ENCODE results near the gene CELF4.

The CELF4 gene

DNA sequence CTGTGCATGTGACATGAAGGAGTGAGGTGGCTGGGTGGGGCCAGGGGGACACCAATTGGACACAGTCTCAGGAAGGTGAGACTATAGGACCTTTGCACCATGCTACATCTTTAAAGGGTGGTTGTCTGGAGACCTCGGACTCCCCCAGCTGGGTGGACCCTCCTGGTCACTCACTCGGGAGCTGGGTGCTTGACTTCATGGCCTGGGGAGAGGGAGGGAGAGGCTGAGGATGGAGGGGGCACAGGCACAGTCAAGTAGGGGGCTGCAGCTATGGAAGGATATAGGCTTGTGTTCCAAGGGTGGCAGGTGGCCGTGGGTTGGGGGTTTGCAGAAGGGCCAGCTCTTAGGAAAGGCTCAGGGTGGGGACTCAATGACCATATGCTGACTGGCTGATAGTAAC, 7.1 kb upstream of the CELF4 start:
- DNase-seq (ENCODE audit: low read depth in 2 of 2) = no peak

DNA sequence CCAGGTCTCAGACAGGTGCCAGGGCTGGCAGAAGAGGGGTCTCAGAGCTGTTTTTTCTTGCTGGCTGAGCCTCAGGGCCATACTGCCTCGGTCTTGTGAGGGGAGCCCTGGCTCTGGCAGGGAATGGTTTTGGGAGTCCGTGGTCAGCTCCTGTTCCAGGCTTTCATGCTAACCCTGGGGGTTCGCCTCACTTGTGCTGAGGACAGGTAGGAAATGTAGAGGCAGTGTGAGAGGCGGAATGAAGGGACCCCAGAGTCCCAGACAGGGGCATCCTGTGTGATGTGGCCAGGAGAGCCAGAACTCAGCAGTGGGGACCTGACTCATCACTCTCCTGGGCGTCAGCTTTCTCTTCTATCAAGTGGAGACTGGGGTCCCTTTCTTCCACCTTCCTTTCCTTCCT, 5.7 kb upstream of the CELF4 start:
- DNase-seq (ENCODE audit: low read depth in 2 of 2) = no peak

DNA sequence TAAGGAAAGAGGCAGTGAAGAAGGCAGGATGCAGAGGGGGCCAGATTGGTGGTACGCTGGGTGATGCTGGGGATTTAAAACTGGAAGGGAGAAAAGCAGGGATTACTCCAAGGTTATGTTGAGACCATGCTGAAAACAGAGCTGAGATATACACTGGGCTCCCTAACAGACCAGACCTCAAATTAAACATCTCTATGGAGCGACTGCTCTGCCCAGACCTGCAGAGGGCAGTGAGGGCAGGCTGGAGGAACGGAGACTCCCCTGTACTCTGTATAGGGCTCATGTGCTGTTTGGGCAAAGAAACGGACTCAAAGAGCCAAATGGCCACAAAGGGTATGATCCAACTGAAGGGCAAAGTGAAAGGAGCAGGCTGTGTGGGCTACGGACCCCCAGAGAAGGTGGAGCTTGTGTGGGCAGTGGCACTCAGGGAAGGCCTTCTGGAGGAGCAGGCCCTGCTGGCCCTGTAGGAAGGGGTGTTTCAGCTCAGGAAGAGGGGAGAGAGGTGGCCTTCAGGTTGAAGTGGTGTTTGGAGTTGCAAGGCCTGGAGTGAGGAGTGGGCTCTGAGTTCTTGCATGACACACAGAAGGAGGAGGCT, 4.8 kb upstream of the CELF4 start:
- DNase-seq (ENCODE audit: low read depth in 2 of 2) = no peak

DNA sequence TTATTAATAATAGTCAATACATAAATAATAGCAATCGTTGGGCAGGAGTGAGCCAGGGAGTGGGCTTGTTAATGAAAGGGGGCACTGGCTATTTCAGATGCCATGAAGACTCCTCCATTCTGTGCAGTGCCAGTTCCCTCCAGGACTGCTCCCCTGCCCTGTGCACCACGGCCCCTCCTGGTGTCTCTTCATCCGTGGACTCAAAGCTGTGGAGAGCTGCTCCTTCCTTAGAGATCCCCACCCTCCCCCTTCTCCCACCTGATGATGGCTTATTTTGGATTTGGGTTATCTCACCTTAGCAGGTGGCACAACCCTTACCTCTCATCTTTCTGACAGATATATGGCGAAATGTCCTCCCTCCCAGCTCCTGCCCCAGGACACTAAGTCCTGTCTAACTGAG, 3.1 kb upstream of the CELF4 start:
- DNase-seq (ENCODE audit: low read depth in 2 of 2) = no peak

DNA sequence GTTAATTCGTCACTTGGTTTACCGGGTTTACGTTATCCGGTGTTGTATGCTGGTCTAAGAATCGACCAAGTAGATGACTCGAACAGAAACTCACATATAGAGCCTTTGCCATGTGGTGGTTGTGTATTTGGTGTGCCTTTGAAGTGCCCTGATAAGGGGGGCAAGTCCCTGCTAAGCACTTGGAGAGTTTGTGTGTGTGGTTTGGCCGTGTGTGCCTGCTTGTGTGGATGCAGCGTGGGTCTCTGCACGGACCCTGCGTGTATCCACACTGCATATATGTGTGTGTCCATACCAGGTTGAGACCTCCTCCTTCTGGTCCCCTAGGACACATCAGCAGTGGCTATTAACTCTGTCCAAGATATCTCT, 2.4 kb upstream of the CELF4 start:
- no peak for DNase-seq (ENCODE audit: low read depth in 2 of 2)

DNA sequence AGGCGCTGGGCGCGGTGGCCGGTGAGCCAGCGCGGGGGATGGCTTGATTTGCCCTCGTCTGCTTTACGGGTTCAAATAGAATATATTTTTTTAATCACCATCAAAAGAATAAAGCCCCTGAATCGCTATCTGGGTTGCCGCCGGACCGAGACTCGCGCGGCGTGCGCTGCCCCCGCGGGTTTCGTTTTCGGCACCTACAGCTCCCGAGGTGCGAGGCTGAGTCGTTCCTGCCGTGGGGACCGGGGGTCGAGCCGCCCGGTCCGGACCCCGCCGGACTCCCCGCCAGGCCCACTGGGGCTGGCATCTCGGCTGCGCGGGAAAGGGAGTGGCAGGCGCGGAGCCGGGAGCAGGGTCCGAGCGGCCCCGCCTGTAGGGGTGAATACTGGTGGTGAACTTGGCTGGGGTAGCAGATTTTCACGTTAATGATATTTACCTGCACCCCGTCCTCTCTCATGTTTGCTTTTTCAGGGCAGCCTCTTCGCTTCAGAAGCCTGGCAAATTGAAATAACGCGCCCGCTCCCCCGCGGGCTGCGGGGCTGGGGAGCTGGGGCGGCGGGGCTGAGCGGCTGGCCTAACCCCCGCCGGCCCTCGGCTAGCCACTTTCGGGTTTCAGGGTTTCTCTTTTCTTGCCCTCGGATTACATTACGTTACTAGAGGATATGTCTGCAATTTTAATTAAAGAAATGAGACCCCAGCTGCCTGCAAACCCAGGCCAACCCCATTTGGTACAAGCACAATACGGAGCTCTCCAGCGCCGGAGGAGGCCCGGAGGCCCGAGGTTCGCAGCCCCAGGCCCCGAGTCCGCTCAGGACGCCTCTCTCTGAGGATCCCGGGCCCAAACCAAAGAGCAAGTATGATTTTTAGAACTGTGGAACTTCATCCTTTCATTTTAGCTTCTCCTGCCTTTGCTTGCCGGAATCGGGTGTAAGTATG, 1.7 kb upstream of the CELF4 start:
- DNase-seq (ENCODE audit: low read depth in 2 of 2) = no peak

DNA sequence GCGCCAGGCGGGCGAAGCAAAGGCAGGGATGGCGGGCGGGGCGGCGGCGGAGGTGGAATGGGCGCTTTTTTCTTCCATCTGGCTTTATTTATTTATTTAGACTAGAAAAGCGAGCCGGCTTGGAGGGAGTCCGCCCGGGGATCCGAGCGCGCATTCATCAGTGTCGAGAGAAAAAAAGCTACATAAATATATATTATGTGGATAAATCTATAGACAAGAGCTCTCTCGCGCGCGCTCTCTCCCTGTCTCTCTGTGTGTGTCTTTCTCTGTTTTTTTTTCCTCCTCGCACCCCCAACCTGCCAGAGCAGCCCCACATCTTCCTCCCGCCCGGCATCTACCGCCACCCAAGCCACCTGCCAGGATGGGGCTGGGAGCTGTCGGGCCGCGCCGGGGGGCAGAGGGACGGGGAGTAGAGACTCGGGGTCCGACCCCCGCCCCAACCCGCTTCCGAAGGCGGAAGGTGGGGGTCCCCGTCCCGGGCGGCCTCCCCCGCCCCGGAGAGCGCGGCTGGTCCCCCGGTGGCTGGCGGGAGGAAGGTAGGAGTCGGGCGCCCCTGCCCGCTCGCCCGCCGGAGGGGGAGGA, 972 bp upstream of the CELF4 start:
- DNase-seq (ENCODE audit: low read depth in 2 of 2) = no peak

DNA sequence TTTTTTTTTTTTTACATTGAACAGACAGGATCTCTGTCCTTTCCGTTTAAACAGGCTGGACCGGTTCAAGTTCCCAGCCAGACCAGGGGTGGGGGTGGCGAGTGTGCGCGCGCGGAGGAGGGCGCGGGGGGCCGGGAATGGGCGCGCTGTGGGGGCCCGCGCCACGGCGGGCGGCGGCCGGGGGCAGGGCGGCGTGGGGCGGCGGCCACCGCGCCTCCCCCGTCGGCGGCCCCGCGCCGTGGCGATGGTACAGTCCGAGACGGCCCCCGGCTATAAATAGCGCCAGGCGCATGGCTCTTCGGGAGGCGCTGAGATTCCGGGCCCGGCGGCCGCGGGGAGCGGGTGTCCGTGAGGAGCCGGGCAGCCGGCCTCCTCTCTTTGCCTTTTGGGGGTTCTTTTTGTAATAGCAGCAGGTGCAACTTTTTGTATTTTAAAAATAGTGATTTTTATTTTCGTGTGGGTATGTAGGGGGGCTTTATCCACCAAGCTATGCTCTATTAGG, 430 bp upstream of the CELF4 start:
- DNase-seq (ENCODE audit: low read depth in 2 of 2) = no peak

DNA sequence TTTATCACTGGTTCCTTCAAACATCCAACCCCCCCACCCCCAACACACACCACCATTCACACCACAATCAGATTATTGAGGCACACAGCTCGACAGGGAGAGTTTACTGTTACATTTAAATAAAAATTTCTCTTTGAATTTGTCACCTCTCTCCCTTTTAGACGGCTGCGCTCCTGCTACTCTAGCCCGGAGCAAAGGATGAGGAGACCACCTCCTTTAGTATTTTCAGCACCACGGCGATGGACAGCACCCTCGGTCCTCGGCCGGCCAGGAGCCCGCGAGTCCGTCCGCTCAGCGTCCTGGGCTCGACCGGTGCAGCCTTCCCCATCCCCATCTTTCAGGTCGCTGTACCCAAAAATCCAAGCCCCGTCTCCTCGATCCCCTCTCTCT, 892 bp downstream of the CELF4 start:
- no peak for DNase-seq (ENCODE audit: low read depth in 2 of 2)

DNA sequence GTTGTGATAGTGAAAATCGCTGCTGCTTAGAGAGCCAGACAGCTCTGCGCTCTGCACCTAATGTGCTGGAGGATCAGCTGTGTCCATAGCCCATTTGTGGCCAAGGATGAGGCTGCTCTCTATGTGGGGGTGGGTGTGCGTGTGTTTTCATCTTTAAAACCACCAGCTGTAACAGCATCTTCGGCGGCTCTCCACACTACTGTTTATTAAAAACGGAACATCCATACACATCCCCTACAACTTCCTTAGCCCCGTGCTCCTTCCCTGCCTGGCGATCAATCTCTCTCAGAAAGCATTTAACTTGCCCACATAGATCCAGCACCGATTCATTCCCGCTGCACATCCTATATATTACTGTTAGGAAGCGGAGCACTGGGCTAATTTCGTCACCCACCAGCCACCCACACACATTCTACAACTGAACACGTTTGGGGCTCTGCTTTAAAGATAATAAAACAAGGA, 1.6 kb downstream of the CELF4 start:
- DNase-seq (ENCODE audit: low read depth in 2 of 2) = no peak

DNA sequence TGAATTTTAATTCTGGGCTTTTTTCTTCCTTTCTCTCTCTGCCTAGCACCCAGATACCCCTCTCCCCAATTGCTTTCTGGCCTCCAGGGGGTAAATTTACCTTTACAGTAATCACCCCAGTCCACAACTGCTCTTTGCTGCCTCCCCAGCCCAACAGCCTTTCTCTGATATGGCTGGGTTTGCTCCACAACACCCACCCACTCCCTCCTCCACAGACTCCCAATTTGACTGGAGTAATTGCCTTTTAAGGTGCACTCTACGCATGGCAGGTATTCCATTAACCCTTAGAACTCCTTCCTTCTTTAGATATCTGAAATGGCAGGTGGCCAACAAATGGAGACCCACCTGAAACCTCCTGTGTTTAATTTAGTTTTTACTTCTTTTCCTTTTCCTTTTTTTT, 3.6 kb downstream of the CELF4 start:
- DNase-seq (ENCODE audit: low read depth in 2 of 2) = no peak

DNA sequence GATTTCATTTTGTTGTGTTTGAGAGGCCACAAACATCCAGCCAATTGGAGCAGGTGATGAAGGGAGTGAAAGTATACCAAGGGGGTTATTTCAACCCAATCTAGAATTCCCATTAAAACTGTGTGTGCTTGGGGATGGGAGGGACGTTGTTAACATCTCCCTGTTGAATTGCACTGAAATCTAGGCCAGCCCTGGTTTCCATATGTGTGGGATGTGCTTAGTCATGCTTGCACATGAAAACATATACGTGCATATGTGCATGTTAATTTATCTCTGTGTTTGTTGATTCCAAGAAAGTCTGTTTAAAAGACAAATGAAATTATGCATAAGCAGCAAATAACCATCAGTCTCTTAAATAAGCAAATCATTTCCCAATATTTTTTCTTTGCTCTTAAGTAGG, 5.6 kb downstream of the CELF4 start:
- DNase-seq (ENCODE audit: low read depth in 2 of 2) = no peak

DNA sequence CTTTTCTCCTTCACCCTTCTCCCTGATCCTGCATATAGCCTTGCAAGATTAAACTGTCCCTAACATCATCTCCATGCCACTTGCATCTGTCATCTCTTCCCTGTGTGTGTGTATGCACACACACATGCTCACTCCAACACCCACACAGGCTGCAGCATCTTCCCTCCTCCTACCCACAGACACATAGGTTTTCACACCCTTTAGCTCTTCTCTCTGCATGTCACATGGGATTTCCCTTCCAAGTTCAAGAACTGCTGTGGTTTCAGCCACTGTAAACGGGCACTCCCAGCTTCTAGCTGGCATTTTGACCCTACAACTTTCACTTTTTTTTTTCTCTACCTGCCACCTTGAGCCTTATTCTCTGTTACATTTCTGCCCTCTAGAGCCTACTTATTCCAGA, 6.4 kb downstream of the CELF4 start:
- no peak for DNase-seq (ENCODE audit: low read depth in 2 of 2)

DNA sequence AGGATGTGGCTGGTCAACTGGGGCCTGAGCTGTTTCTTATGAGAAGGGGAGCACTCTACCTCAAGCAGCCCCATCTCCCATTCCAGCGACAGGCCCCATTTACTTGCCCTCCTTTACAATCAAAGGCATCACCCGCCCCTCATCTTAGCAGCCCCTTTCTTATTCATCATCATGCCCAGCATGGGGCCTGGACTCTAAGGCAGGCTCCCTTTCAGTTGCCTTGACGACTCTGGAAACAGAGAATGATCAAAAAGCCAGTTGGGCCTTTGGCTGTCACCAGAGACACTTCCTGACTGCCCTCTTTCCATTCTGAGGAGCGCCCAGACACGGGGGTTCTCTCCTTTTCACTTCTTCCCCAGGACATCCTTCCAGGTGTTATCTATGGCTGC, 11.2 kb downstream of the CELF4 start:
- no peak for DNase-seq (ENCODE audit: low read depth in 2 of 2)

DNA sequence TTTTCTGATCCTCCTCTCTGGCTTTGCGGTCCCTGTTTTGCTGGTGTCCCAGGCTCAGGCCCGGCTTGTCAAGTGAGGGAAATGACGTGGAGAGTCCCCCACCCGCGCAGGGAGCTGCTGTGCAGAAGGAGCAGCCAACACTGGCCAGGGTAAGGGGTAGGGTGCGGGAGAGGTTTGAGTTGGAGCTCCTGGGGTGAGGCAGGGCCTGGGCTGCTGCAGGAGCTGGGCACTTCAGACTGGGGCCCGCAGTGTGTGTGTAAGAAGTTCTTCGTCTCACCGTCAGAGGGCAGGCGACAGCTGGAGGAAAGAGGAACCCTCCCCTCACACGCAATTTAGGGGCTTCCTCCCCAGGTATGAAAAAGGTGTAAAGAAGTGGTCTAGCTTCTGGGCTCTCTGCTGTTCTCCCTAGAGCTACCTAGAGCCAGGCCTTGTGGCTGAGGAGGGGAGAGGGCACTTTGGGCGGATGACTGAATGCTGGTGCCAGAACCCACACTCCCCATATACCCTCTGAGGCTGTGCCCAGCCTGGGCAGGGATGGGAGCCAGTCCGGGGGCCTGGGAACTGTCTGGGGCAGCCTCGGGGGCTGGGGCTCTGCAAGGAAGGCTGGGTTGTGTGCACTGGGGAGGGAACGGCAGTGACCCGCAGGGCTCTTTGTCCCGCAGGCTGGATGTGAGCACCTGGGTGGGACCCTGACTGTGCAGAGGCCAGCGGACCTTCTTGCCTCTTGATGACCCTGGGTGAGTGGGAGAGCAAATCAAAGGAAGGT, 11.8 kb downstream of the CELF4 start:
- DNase-seq (ENCODE audit: low read depth in 2 of 2) = no peak

DNA sequence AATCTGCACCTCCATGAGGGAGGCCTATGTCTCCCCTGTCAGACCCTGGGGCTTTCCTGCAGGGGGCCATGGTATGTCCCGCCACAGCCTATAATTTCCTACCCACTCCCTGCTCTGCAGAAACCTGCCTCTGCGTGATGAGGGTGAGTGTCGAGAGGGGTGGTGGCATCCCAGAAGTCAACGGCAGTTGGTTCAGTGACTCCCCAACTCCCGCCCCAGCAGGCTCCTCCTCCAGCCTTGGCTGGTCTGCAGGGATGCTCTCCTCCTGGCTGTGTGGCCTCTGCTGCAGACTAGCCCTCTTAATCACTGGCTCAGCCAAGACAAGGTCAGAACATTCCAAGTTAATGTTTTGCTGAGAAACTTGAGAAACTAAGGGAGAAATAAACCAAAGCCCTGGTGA, 13.3 kb downstream of the CELF4 start:
- DNase-seq (ENCODE audit: low read depth in 2 of 2) = no peak

DNA sequence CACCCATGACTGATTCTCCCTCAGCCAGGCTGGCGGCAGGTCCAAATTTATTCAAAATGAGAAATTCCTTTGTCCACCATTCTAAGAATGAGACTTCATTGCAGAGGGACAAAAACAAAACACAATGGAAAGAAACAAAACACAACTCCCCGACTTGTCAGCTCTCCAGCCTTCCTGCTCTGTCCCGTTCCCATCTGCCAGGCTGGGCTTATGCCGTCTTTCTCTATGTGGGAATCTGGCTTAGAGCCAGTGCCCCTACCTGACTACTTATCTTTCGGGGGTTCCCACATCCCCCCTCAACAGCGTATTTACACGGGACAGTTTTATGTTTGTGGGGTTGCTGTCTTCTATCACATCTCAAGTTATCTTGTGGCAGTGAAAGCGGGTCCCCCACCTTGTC, 13.8 kb downstream of the CELF4 start:
- no peak for DNase-seq (ENCODE audit: low read depth in 2 of 2)

DNA sequence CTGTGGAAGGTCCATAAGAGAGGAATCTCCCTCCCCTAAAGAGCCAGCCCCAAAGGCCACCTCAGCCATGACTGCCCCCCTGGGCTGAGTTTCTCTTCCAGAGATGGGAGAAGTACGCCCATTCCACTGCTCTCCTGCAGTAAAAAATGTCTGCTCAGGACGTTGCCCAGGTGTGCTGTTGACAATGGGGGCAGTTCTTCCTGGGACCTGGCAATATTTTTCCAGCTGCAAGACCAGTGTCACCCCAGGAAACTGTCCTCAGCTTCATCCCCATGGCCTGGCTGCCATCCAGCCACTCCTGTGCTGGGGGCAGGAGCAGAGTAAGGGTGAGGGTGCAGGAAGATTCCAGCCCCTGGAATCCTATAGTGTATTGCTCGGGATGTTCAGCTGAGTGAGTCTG, 14.3 kb downstream of the CELF4 start:
- DNase-seq (ENCODE audit: low read depth in 2 of 2) = no peak

DNA sequence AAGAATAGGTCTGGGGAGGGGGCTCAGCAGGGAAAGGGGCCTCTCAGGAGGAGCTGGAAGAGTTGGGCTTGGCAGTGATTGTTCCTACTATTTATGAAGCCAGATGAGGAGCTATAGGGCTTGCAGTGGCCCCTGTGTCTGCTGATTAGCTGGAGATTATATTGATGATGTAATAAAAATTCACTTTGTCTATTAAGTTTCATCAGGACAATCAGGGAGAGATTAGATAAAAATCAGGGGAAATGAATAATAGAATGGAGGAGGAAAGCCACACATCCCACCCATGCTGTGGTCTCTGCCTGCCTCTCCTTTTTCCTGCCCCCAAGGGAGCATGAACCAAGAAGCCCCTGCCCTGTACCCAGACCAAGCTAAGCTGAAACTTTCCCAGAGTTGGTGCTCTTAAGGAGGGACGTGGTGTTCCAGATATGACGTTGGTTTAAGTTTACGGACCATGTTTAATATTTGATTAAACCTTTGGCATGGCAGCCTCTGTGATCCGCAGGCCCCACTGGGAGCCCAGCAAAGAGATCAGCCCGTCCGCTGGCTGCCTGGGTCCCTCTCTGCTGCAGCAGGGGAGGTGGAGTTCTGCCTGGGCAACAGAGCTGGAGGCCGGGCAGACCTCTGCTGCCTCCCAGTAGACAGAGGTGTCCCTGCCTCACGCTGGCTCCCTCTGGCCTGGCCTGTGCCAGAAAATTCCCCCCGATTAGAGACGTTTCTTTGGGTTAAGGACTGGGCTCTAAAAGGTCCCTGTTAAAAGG, 15.3 kb downstream of the CELF4 start:
- DNase-seq (ENCODE audit: low read depth in 2 of 2) = no peak

DNA sequence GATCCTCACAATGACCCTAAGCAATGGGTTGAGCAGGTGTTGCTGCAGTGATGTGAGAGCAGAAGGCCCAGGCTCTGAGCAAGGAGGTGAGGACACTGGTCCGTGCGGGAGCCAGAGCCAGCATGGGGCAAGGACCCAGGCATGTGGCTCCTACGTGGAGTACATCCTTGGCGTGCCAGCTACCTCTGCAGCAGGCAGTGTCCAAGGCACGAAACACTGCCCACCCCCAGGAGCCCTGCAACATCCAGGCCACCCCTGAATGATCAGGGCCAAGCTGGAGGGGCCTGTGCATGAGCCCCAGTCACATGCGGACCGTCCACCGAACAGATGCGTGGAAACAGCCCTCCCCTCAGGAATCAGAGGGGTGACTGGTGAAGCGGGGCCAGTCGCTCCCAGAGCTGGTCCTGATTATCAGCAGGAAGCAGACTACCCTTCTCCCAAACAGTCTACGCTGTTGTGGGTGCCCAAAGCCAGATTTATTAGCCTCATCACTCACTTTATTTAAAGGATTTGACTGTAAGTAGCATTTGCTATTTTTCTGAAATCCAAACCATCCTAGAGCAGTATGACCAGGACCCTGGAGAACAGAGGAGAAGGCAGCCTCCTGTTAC, 16.8 kb downstream of the CELF4 start:
- no peak for DNase-seq (ENCODE audit: low read depth in 2 of 2)

DNA sequence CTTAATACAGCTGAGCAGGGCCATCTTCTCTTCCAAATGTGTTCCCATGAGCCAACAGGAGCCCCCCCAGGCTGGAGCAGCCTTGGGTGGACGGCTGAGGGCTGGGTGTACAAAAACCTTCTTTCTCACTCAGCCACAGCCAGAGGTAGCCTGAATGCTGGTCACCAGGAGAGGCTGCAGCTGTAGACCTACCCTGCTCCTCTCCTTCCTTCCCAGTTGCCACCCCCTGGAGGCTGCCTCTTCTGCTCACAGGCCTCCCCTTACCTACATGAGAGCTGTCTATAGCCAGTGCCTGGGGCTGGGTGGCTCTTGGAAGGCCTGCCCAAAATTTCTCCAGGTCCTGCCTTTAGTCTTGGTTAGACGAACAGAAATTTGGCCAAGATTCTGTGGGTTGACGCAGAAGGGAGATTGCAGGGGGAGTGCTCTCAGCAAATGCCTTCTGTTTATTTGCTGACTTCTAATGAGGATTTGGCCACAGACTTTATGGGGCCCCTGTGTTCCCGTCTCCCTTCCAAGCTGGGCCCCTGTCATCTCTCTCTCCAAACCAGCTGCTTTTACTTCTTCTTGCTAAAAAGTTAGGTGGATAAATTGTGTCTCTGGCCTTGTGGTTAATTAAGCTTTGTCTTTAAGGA, 18.3 kb downstream of the CELF4 start:
- no peak for DNase-seq (ENCODE audit: low read depth in 2 of 2)
